IPS DF 4.7 (cell line): ENCODE measurements around the gene ZDHHC5.
"Not testable (repeated sequence)": the region's sequence is repeated elsewhere in the genome, so short reads cannot be mapped to it uniquely, and the experiment has no call there.

Source experiments
- DNase-seq: peaks from one replicate; pipeline ENCODE4 v3.0.0-alpha.2; 2013; ENCODE audit warnings: low spot score; ENCODE audit errors: extremely low read depth

ZDHHC5 gene

GRCh38 chr11:57644748-57645688, 22.9 kb upstream of the ZDHHC5 start:
- no peak for DNase-seq

DNA sequence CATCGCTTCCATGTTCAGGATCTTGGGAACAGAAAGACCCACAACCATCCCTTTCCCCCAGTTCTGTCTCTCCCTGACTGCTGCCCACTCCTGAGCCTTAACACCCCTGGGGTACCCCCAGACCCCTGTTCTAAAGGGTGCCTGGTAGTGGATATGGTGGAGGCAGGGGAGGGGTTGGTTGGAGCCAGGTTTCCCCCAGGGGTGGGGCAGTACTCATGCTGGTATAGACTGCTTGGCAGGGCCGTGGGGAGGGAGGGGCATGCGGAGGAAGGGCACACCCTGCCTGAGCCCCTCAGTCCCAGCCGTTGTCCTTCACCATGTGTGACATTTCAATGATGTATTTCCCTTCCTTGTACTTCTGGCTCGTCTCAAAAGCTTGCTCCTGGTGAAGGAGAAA, 22.2 kb upstream of the ZDHHC5 start:
- DNase-seq = no peak

- no peak for DNase-seq
Measured at GRCh38 chr11:57646194-57646798, 21.6 kb upstream of the ZDHHC5 start.

DNA sequence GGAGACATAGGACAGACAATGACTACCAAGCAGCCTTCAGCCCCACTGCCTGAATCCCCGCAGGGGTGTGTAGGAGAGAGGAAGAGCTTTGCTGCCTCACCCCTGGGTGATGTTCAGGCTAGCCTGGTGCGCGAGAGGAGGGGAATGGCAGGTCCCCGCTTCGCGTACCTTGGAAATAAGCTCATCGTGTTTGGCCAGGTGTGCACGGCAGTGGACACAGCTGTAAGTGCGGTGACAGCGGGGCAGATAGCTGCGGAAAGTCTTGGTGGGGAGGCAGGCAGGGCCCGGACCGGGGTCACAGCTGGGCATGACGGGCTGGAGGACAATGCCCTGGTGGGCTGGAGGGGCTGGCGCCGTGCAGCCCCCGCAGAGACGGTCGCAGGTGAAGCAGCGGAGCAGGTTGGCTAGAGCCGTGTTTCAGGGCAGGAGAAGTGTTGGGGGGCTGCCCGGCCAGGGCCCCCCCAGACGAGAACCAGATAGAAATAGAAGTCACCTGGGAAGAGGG, 21.1 kb upstream of the ZDHHC5 start:
- DNase-seq = no peak

DNA sequence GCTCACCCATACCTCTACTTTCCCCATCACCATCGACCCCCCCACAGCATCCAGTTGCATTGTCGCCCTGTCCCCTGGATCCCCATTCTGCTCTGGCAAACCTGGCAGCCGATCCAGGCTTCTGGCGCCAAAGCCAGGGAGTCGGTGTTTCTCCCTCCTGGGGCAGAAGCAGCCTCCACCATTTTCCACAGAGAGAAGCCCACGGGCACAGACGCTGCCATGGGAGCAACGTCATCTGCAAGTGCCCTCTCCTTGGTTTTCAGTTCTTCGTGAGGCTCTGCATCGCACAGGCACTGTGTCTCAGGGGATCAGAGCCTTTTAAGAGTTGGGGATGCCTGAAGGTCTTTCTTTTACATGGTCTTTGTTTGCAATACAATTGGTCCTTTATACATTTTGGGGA, 20.5 kb upstream of the ZDHHC5 start:
- DNase-seq = no peak

DNA sequence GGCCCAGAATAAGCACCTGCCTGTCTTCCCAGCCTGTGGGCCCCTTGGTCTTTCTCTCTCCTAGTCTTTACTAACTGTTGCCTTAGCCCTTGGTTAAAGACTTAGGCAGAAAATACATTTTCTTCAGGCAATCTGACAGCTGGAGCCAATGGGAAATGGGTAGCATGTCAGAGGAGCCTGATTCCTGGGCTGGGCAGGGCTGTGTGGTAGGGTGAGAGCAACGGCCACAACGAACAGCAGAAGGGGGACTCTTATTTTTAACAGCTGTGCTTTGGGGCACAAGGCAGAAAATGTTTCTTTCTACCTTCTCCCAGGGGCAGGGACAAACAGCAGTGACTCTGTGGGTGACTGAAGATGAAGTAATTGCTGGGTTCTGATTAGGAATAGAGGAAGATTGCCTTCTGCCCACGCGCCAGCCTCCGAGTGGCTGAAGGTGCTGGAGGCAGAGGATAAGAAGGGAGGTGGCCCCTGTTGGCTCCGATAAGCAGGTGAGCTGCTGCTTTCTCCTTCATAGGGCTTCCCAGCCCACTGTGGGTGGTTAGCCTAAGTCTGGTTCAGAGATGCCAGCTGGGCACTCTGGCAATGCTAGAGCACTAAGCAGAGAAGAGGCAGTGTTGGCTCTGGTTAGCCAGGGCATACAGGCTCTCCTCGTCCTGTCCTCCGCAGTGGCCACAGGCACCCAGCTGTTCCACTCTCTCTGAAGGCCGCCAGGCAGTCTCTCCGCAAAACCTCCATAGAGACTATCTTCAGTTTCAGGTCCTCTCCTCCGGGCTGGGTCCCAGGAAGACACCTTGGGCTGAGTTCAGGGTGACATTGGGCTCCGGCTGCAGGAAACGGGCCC, 19.7 kb upstream of the ZDHHC5 start:
- no peak for DNase-seq

- DNase-seq = no peak
Measured at GRCh38 chr11:57648801-57649735, 18.8 kb upstream of the ZDHHC5 start.

GRCh38 chr11:57649826-57650738, 17.8 kb upstream of the ZDHHC5 start, which contains the start of gene YPEL4:
YPEL4 (minus strand) TSS chr11:57649912; CDS start chr11:57647107, 2,805 bp downstream.
- DNase-seq = no peak

GRCh38 chr11:57650739-57651090, 17.2 kb upstream of the ZDHHC5 start:
- no peak for DNase-seq

DNA sequence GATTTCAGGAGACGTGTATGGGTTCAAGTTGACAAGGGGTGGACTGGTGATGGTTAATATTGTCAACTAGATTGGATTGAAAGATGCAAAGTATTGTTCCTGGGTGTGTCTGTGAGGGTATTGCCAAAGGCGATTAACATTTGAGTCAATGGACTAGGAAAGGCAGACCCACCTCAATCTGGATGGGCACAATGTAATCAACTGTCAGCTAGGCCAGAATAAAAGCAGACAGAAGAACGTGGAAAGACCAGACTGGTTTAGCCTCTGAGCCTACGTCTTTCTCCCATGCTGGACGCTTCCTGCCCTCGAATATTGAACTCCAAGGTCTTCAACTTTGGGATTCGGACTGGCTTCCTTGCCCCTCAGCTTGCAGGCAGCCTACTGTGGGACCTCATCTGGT, 16.5 kb upstream of the ZDHHC5 start:
- no peak for DNase-seq

DNA sequence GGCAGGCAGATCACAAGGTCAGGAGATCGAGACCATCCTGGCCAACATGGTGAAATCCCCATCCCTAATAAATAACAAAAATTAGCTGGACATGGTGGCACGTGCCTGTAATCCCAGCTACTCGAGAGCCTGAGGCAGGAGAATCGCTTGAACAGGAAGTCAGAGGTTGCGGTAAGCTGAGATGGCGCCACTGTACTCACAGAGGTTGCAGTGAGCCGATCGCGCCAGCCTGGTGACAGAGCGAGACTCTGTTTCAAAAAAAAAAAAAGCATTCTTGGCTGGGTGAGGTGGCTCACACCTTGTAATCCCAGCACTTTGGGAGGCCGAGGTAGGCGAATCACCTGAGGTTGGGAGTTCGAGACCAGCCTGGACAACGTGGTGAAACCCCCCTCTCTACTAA, 15.7 kb upstream of the ZDHHC5 start:
- not testable (repeated sequence) for DNase-seq

DNA sequence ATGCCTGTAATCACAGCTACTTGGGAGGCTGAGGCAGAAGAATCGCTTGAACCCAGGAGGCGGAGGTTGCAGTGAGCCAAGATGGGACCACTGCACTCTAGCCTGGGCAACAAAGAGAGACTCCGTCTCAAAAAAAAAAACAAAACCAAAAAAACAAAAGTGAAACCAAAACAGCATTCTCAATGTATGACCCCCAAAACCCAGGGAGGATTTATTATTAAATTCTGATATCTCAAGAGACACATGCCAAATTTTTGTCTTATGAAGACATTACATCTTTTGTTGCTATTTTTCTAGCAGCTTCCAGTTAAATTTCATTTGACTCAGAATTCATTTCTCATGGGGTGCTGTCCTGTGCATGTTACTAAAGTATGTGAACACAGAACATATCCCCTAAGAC, 15.3 kb upstream of the ZDHHC5 start:
- DNase-seq = no peak

DNA sequence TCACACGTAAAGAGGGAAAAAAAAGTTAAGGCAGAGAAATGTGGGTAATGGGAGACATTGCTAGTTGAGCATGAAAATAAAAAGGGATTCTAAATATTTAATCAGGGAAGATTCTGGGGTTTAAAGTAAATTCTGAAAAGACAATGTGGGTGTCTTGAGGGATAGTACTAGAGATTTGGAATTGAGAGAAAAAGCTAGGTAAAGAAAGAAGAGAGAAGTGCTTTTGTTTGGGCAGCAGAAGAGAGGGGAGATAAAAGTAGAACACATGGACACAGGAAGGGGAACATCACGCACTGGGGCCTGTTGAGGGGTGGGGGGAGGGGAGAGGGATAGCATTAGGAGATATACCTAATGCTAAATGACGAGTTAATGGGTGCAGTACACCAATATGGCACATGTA, 14.8 kb upstream of the ZDHHC5 start:
- no peak for DNase-seq

- no peak for DNase-seq
Measured at GRCh38 chr11:57656885-57657193, 11.1 kb upstream of the ZDHHC5 start.

- peak; percentile 96 for DNase-seq
Measured at GRCh38 chr11:57657194-57658022, 10.5 kb upstream of the ZDHHC5 start, which contains the start of gene CLP1. CLP1 (plus strand) TSS chr11:57657762; CDS start chr11:57659477, 1,715 bp downstream.

GRCh38 chr11:57658023-57658361, 9.9 kb upstream of the ZDHHC5 start:
- no peak for DNase-seq

- DNase-seq = no peak
Measured at GRCh38 chr11:57659669-57660068, 8.2 kb upstream of the ZDHHC5 start.

DNA sequence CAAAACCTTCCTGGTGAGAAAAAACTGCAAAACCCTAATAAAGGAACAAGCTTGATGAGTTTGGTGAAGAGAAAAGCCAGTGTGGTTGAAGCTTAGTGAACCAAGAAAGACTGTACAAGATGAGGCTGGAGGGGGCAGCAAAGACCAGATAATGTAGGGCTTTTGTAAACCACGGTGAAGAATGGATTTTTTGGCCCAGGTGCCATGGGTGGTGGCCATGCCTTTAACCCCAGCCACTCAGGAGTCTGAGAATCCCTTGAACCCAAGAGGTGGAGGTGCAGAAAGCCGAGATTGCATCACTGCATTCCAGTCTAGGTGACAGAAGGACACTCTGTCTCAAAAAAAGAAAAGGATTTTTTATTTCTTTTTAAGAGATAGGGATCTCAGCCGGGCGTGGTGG, 5.0 kb upstream of the ZDHHC5 start:
- DNase-seq = no peak

GRCh38 chr11:57663975-57664374, 3.9 kb upstream of the ZDHHC5 start:
- DNase-seq = no peak
